ENCODE measurements around the gene IGF2R. TPM values are rescaled to one million over a fixed set of nuclear protein-coding genes. Genes with fewer than 3 reads are reported as not detected.

The IGF2R gene
- total and polyA plus RNA-seq, 9 donors = 29.3 to 116 (median 49.2) TPM

DNA sequence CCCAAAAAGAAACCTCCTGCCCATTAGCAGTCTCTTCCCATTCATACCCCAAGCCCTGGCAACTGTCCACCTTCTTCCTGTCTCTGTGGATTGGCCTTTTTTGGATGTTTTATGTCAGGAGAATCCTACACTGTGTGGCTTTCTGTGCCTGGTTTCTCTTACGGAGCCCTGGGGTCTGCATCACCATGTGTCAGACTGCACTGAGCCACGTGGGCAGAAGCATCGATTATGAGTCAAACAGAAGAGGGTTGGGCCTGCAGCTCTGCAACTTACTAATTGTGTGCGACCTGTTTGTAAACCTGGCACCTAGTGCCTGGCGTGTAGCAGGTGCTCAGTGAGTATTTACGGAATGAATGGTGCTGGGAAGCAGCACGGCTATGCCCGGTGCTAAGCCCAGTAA lies 62.6 kb downstream of the IGF2R start:
- DNase-seq = no peak
- H3K4me3 ChIP-seq = no peak overlapping the region
- no peaks in the 10 kb centered on the region for H3K36me3 ChIP-seq
- intact Hi-C loops (cut with DNase I) = loop anchor here in 2 of 4 donors (10.0 kb wide), 2 partner anchors 47 to 57 kb away; no protein-coding TSS in a partner anchor
- no peak overlapping the region for H3K27ac ChIP-seq
- no peaks in the 10 kb centered on the region for H3K27me3 ChIP-seq
- H3K9me3 ChIP-seq = no peaks in the 10 kb centered on the region
- whole genome bisulfite sequencing, 3 donors = 84 to 93% (median 89%) methylated on average over 8 of the region's 8 CpGs
- TF ChIP-seq POLR2A (IDR thresholded peaks at IDR 0.05) (no peak), EP300 (IDR thresholded peaks at IDR 0.05) (no peak)
- TF ChIP-seq, protein P1, sequence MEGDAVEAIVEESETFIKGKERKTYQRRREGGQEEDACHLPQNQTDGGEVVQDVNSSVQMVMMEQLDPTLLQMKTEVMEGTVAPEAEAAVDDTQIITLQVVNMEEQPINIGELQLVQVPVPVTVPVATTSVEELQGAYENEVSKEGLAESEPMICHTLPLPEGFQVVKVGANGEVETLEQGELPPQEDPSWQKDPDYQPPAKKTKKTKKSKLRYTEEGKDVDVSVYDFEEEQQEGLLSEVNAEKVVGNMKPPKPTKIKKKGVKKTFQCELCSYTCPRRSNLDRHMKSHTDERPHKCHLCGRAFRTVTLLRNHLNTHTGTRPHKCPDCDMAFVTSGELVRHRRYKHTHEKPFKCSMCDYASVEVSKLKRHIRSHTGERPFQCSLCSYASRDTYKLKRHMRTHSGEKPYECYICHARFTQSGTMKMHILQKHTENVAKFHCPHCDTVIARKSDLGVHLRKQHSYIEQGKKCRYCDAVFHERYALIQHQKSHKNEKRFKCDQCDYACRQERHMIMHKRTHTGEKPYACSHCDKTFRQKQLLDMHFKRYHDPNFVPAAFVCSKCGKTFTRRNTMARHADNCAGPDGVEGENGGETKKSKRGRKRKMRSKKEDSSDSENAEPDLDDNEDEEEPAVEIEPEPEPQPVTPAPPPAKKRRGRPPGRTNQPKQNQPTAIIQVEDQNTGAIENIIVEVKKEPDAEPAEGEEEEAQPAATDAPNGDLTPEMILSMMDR (IDR thresholded peaks at IDR 0.05) = no peak
- peaks cover 4% of the 10 kb centered on the region for H3K4me1 ChIP-seq (ENCODE audit: insufficient read depth)

DNA sequence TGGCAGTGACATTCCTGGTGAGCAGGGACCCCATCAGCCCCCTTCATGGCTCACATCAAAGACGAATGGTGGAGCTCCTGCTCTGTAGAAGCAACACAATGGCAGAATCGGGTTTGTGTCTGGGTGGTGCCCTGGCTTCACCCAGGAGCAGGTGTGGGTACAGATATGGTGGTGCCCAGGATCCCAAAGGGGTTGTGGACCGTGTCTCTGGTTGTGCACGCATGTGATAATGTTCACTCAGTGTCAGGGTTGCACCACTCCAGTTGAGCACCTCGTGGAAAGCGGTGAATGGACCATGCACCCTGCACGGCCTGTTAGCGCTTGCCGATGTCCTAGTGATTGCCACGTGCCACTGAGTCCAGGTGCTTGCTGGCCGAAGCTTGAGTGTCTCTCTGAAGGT lies 63.0 kb downstream of the IGF2R start:
- intact Hi-C loops (cut with DNase I) = loop anchor here in 2 of 4 donors (10.0 kb wide), 2 partner anchors 47 to 57 kb away; no protein-coding TSS in a partner anchor
- Histone ChIP-seq H3K4me3 (no peak overlapping the region), H3K27ac (no peak overlapping the region), H3K36me3 (no peaks in the 10 kb centered on the region), H3K9me3 (no peaks in the 10 kb centered on the region), H3K4me1 (ENCODE audit: insufficient read depth) (peaks cover 4% of the 10 kb centered on the region), H3K27me3 (no peaks in the 10 kb centered on the region)
- TF ChIP-seq POLR2A (IDR thresholded peaks at IDR 0.05) = no peak
- TF ChIP-seq, protein P1 (IDR thresholded peaks at IDR 0.05) = no peak
- TF ChIP-seq EP300 (IDR thresholded peaks at IDR 0.05) = no peak
- 91 to 94% (median 93%) methylated on average over 11 of the region's 11 CpGs for WGBS, 3 donors
- no peak for DNase-seq

DNA sequence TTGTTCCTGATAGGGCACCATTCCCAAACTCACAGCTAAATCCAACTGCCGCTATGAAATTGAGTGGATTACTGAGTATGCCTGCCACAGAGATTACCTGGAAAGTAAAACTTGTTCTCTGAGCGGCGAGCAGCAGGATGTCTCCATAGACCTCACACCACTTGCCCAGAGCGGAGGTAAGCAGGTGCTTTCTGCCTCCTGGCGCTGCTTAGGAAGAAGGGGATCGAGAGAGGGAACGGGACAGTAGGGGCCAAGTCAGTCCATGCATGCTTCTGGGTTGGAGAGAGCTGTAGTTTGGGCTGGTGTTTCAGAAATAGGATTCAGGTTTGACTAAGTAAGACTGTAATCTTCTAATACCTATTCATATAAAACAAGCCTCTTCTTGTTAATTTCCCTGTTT lies 63.7 kb downstream of the IGF2R start:
- Histone ChIP-seq H3K9me3 (no peaks in the 10 kb centered on the region), H3K27ac (no peak overlapping the region), H3K4me3 (no peak overlapping the region), H3K4me1 (ENCODE audit: insufficient read depth) (peaks cover 4% of the 10 kb centered on the region), H3K36me3 (no peaks in the 10 kb centered on the region), H3K27me3 (no peaks in the 10 kb centered on the region)
- no peak for DNase-seq
- intact Hi-C loops (cut with DNase I) = loop anchor here in 2 of 4 donors (10.0 kb wide), 2 partner anchors 48 to 58 kb away; no protein-coding TSS in a partner anchor
- TF ChIP-seq, protein P1 (IDR thresholded peaks at IDR 0.05) = no peak
- TF ChIP-seq POLR2A (IDR thresholded peaks at IDR 0.05) = no peak
- no peak for TF ChIP-seq EP300 (IDR thresholded peaks at IDR 0.05)
- 95 to 98% (median 96%) methylated on average over 7 of the region's 7 CpGs for WGBS, 3 donors

DNA sequence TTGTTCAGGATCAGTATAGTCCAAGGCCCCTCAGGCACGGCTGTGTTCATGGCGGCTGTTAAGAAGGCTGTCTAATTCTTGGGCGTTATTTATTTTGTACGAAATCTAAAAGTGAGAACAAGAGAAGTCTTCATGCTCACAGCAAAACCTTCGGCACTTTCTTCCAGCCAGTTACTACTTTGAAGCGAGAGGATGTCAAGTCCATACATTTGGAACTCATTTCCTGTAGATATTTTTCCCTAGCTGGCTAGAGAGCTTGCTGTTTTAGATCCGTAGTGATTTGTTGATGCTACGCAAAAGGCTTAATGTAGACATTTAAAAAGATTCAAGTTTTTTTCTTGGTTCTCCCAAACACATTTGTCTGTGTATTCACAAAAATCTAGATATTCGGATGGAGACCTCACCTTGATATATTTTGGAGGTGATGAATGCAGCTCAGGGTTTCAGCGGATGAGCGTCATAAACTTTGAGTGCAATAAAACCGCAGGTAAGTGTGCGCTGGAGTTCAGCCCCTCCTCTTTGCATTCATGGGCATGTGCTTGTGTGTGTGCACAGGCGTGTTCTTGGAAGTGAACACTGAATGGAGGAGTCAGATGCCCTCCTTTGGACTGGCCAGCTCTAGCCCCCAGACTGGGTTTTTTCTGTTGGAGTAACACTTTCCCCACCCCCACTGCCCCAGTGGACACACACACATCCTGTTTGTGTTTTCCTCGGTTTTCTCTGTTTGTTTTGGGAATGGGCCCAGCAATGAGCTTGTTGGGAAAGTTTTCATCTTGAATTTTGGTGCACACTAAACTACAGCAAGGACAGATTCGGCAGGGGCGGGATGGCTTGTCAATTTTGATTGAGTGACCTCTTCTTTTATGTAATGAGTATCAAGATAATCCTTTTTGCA lies 65.4 kb downstream of the IGF2R start:
- DNase-seq = no peak
- no peaks in the 10 kb centered on the region for H3K36me3 ChIP-seq
- intact Hi-C loops (cut with DNase I) = loop anchor here in 2 of 4 donors (10.0 kb wide), 2 partner anchors 49 to 59 kb away; no protein-coding TSS in a partner anchor
- no peak overlapping the region for H3K27ac ChIP-seq
- no peaks in the 10 kb centered on the region for H3K27me3 ChIP-seq
- TF ChIP-seq, protein P1 (IDR thresholded peaks at IDR 0.05) = no peak
- no peak for TF ChIP-seq EP300 (IDR thresholded peaks at IDR 0.05)
- TF ChIP-seq POLR2A (IDR thresholded peaks at IDR 0.05) = no peak
- WGBS, 3 donors = 85 to 88% (median 86%) methylated on average over 17 of the region's 17 CpGs
- no peaks in the 10 kb centered on the region for H3K9me3 ChIP-seq
- no peak overlapping the region for H3K4me3 ChIP-seq
- H3K4me1 ChIP-seq (ENCODE audit: insufficient read depth) = peaks cover 4% of the 10 kb centered on the region
